Prostate gland (tissue), 2 donors: ENCODE results near the gene ME3.

Source experiments
- CTCF ChIP-seq, 4 experiments: fragments of 200-600 bp in 2 of 4; fragments of 450-650 bp in 2 of 4; sonication (generic) in 2 of 4; IDR thresholded peaks; 1 replicate in 3 of 4; 2 replicates in 1 of 4; pipeline ENCODE4 v1.5.1; 2016 to 2019; ENCODE audit warnings: antibody characterized with exemption in 4 of 4, mild to moderate bottlenecking in 2 of 4, moderate library complexity in 2 of 4
- POLR2A ChIP-seq: fragments of 450-650 bp; IDR thresholded peaks from one replicate; pipeline ENCODE4 v1.6.1; 2016; ENCODE audit warnings: antibody characterized with exemption, mild to moderate bottlenecking

GRCh38 chr11:86408845-86409244 lies 263.6 kb downstream of the ME3 start:
- TF ChIP-seq POLR2A (no peak), CTCF (IDR thresholded peaks at IDR 0.05) (no peak)
